Panc1 (cell line): ENCODE data around the gene PTK7. TPM values are rescaled to one million over a fixed set of nuclear protein-coding genes. Genes with fewer than 3 reads are reported as not detected.

Source experiments
- ATAC-seq: fragments of 200-7000 bp; cut with Tn5 transposase; 2 replicates; pipeline ENCODE4 v1.9.1; 2020; ENCODE audit warnings: mild to moderate bottlenecking, moderate library complexity
- BruUV-seq: library from RNA; stranded (reverse); fragments of 400-500 nt; replicated peaks from 2 replicates; lab custom pipeline; 2021; lab: Mats Ljungman, UMichigan
- CTCF ChIA-PET: fragments of 300-600 bp; sonication (Branson Sonifier 250); formaldehyde crosslinking; loops from one replicate; lab custom pipeline; 2022; ENCODE audit warnings: antibody characterized with exemption; lab: Charles Lee
- POLR2A ChIA-PET: fragments of 300-600 bp; sonication (Branson Sonifier 250); formaldehyde crosslinking; loops from one replicate; lab custom pipeline; 2022; ENCODE audit warnings: antibody characterized with exemption; lab: Charles Lee
- DNase-seq: peaks from one replicate; pipeline ENCODE4 v3.0.0-alpha.2; 2010; ENCODE audit warnings: low read depth, low spot score
- H3K27ac ChIP-seq: 2 replicates; pipeline ENCODE4 v1.5.1; 2011; ENCODE audit warnings: mild to moderate bottlenecking, low read length, inconsistent platforms
- H3K27me3 ChIP-seq: fragments of 200-500 bp; sonication (Bioruptor generic); 2 replicates; pipeline ENCODE4 v1.6.0; 2014; ENCODE audit warnings: low read length, inconsistent platforms; ENCODE audit not compliant: control insufficient read depth, insufficient read depth
- H3K36me3 ChIP-seq: fragments of 200-500 bp; sonication (Bioruptor generic); 2 replicates; pipeline ENCODE4 v1.5.1; 2014; ENCODE audit warnings: inconsistent platforms, mild to moderate bottlenecking, low read length, moderate library complexity; ENCODE audit not compliant: control insufficient read depth, insufficient read depth
- H3K4me1 ChIP-seq: 2 replicates; pipeline ENCODE4 v1.5.1; 2011; ENCODE audit warnings: inconsistent platforms, mild to moderate bottlenecking, low read length, moderate library complexity; ENCODE audit not compliant: control insufficient read depth, insufficient read depth
- H3K4me3 ChIP-seq, 2 experiments: 2 replicates each; pipeline ENCODE4 v1.5.1; 2011 to 2012; ENCODE audit warnings: low read depth in 2 of 2, low read length in 2 of 2, mild to moderate bottlenecking in 2 of 2, inconsistent platforms in 1 of 2, moderate library complexity in 1 of 2
- H3K9me3 ChIP-seq: fragments of 200-500 bp; sonication (Bioruptor generic); 2 replicates; pipeline ENCODE4 v1.5.1; 2014; ENCODE audit warnings: low read depth, mild to moderate bottlenecking, inconsistent platforms, low read length, moderate library complexity; ENCODE audit not compliant: control insufficient read depth, insufficient read depth
- CTCF ChIP-seq: fragments of 450-650 bp; IDR thresholded peaks from 2 replicates; pipeline ENCODE4 v1.5.1; 2017; ENCODE audit warnings: mild to moderate bottlenecking
- POLR2AphosphoS5 ChIP-seq: IDR thresholded peaks from 2 replicates; pipeline ENCODE4 v1.6.1; 2012; ENCODE audit warnings: mild to moderate bottlenecking, low read depth, low read length, moderate library complexity
- SIN3A ChIP-seq: IDR thresholded peaks from 2 replicates; pipeline ENCODE4 v1.6.1; 2012; ENCODE audit warnings: low read depth, mild to moderate bottlenecking, low read length, moderate library complexity, borderline replicate concordance; ENCODE audit not compliant: insufficient read depth
- TCF7L2 ChIP-seq: IDR thresholded peaks from 2 replicates; pipeline ENCODE4 v1.6.1; 2011; ENCODE audit warnings: mild to moderate bottlenecking, low read depth, low read length, inconsistent platforms
- in situ Hi-C: cut with HindIII; loops from 2 replicates; pipeline ENCODE4 v1.10.0; 2016; ENCODE audit warnings: low sequenced_read_pairs, low pct_unique_long_range_greater_than_20kb
- intact Hi-C: fragments of 100-400 bp; cut with micrococcal nuclease; formaldehyde crosslinking; loops from one replicate; pipeline ENCODE4 v1.10.0; 2022; ENCODE audit not compliant: unreplicated experiment
- total RNA-seq: library from RNA; stranded (reverse); gene quantifications from one replicate; pipeline ENCODE4 v1.2.1, GENCODE V29; 2021; ENCODE audit not compliant: unreplicated experiment
- TF ChIP-seq, protein P1 (sequence below), 2 experiments: IDR thresholded peaks; 2 replicates each; pipeline ENCODE4 v1.6.1; 2011 to 2012; ENCODE audit warnings: low read depth in 2 of 2, control low read depth in 1 of 2, low read length in 1 of 2, mild to moderate bottlenecking in 1 of 2, moderate library complexity in 1 of 2; ENCODE audit not compliant: insufficient read depth in 1 of 2

PTK7 gene
- total RNA-seq, 1 experiment from 2014 or later, result 240 TPM

DNA sequence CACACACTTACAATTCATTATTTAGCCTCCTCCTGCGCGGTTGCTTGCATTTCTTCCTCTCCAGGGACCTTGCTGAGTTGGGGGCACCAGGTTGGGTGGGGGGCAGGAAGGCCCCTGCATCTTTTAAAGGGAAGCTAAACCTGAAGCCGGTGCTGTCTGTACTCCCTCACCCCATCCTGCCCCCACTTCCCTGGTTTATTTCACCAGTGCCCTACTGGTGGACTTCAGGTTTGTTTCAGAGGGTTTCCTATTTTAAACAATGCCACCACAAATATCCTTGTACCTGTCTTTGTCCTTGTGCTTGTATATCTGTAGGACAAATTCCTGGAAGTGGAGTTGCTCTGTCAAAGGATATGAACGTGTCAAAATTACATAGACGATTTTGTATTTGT, 21.0 kb downstream of the PTK7 start:
- Histone ChIP-seq H3K27ac (peak overlapping the region; percentile 97), H3K36me3 (no peaks in the 10 kb centered on the region), H3K4me1 (peaks cover 63% of the 10 kb centered on the region), H3K4me3 (peak overlapping the region; percentile 5 to 38), H3K9me3 (no peaks in the 10 kb centered on the region), H3K27me3 (no peaks in the 10 kb centered on the region)
- in situ Hi-C loops, result no loop called here
- no TSS peak for BruUV-seq
- intact Hi-C loops, result no loop called here
- ATAC-seq (peak; percentile 31), DNase-seq (no peak)
- TF ChIP-seq TCF7L2 (no peak), SIN3A (no peak)
- TF ChIP-seq, protein P1, sequence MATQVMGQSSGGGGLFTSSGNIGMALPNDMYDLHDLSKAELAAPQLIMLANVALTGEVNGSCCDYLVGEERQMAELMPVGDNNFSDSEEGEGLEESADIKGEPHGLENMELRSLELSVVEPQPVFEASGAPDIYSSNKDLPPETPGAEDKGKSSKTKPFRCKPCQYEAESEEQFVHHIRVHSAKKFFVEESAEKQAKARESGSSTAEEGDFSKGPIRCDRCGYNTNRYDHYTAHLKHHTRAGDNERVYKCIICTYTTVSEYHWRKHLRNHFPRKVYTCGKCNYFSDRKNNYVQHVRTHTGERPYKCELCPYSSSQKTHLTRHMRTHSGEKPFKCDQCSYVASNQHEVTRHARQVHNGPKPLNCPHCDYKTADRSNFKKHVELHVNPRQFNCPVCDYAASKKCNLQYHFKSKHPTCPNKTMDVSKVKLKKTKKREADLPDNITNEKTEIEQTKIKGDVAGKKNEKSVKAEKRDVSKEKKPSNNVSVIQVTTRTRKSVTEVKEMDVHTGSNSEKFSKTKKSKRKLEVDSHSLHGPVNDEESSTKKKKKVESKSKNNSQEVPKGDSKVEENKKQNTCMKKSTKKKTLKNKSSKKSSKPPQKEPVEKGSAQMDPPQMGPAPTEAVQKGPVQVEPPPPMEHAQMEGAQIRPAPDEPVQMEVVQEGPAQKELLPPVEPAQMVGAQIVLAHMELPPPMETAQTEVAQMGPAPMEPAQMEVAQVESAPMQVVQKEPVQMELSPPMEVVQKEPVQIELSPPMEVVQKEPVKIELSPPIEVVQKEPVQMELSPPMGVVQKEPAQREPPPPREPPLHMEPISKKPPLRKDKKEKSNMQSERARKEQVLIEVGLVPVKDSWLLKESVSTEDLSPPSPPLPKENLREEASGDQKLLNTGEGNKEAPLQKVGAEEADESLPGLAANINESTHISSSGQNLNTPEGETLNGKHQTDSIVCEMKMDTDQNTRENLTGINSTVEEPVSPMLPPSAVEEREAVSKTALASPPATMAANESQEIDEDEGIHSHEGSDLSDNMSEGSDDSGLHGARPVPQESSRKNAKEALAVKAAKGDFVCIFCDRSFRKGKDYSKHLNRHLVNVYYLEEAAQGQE (IDR thresholded peaks at IDR 0.05; ENCODE audit: insufficient read depth in 1 of 2, low read depth in 2 of 2, low read length in 1 of 2), result no peak
- ChIA-PET POLR2A (interaction anchor here (0.6 to 1.4 kb wide), 2 partner anchors 16 to 43 kb away, joined by 3 to 6 read pairs; partner anchors contain the start of gene CUL7), CTCF (interaction anchor here (0.7 to 1.0 kb wide), 2 partner anchors 46 to 47 kb away, joined by 3 to 5 read pairs; no protein-coding TSS in a partner anchor)

- in situ Hi-C loops (no loop called here), intact Hi-C loops (no loop called here)
- CTCF ChIA-PET, result interaction anchor here (0.7 to 1.0 kb wide), 2 partner anchors 46 to 1227 kb away, joined by 3 to 5 read pairs; no protein-coding TSS in a partner anchor
- POLR2A ChIA-PET, result interaction anchor here (0.7 to 1.4 kb wide), 2 partner anchors 44 to 127 kb away, joined by 3 to 6 read pairs; partner anchors contain the start of gene CUL7
- DNase-seq, result no peak
- H3K27me3 ChIP-seq, result no peaks in the 10 kb centered on the region
- H3K4me3 ChIP-seq, result peak overlapping the region; percentile 5 to 12; a peak in 2 of 4 replicates
- TF ChIP-seq, protein P1 (IDR thresholded peaks at IDR 0.05; ENCODE audit: insufficient read depth in 1 of 2, low read depth in 2 of 2, low read length in 1 of 2), result no peak
- TF ChIP-seq CTCF (no peak), TCF7L2 (no peak), SIN3A (no peak), POLR2AphosphoS5 (no peak)
- no TSS peak for BruUV-seq
- no peak for ATAC-seq
- H3K9me3 ChIP-seq, result no peaks in the 10 kb centered on the region
- no peaks in the 10 kb centered on the region for H3K36me3 ChIP-seq
- H3K4me1 ChIP-seq, result peaks cover 58% of the 10 kb centered on the region
- peak overlapping the region; percentile 97 for H3K27ac ChIP-seq
Observed at GRCh38 chr6:43097502-43097901, 21.4 kb downstream of the PTK7 start.
